ENCODE measurements around the gene DPF3. TPM values are rescaled to one million over a fixed set of nuclear protein-coding genes. Genes with fewer than 3 reads are reported as not detected.

Gene DPF3
- total and polyA plus RNA-seq, 7 donors = 2.3 to 25.3 (median 19.4) TPM

GRCh38 chr14:72881543-72881942 is 12.4 kb downstream of the DPF3 start:
- no peak for TF ChIP-seq CTCF (IDR thresholded peaks at IDR 0.05)
- no peak for DNase-seq
- Histone ChIP-seq H3K36me3 (ENCODE audit: insufficient read depth in 1 of 2, low read depth in 1 of 2) (no peaks in the 10 kb centered on the region), H3K4me3 (no peak overlapping the region), H3K27ac (no peak overlapping the region), H3K9me3 (no peaks in the 10 kb centered on the region), H3K4me1 (peaks cover 31% of the 10 kb centered on the region), H3K27me3 (ENCODE audit: insufficient read depth in 3 of 3, low read length in 2 of 3) (no peaks in the 10 kb centered on the region)
- WGBS, 3 donors = 62 to 75% (median 70%) methylated on average over 2 of the region's 2 CpGs
- intact Hi-C loops (cut with DNase I) = no loop called here
- no peak for ATAC-seq

DNA sequence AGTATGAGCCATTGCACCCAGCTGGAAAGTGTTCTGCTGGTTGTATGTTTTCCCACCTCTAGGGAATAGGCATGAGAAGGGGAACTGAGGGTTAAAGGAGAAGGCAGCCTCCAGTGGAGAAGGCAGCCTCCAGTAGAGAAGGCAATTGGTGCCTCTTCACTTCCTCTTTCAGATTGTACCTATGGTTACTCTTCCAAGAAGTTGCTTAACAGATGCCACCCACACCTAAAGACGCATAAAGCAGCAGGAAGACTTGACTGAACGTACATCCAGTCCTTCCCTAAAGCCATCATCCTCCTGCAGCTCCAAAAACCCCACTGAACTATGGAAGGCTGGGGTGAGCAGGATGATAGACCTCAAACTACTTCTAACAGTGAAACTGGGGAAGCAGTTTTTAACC is 13.1 kb downstream of the DPF3 start:
- intact Hi-C loops (cut with DNase I) = no loop called here
- DNase-seq (no peak), ATAC-seq (no peak)
- Histone ChIP-seq H3K27me3 (ENCODE audit: insufficient read depth in 3 of 3, low read length in 2 of 3) (no peaks in the 10 kb centered on the region), H3K4me3 (no peak overlapping the region), H3K27ac (no peak overlapping the region), H3K9me3 (no peaks in the 10 kb centered on the region), H3K36me3 (ENCODE audit: insufficient read depth in 1 of 2, low read depth in 1 of 2) (no peaks in the 10 kb centered on the region), H3K4me1 (peaks cover 31% of the 10 kb centered on the region)
- no peak for TF ChIP-seq CTCF (IDR thresholded peaks at IDR 0.05)
- WGBS, 3 donors = 73 to 83% (median 78%) methylated on average over 2 of the region's 2 CpGs

- no peaks in the 10 kb centered on the region for H3K9me3 ChIP-seq
- no peak overlapping the region for H3K27ac ChIP-seq
- WGBS, 3 donors = 63 to 77% (median 64%) methylated on average over 2 of the region's 2 CpGs
- intact Hi-C loops (cut with DNase I) = no loop called here
- TF ChIP-seq CTCF (IDR thresholded peaks at IDR 0.05) = no peak
- H3K4me3 ChIP-seq = no peak overlapping the region
- ATAC-seq (no peak), DNase-seq (no peak)
- no peaks in the 10 kb centered on the region for H3K27me3 ChIP-seq (ENCODE audit: insufficient read depth in 3 of 3, low read length in 2 of 3)
- H3K36me3 ChIP-seq (ENCODE audit: insufficient read depth in 1 of 2, low read depth in 1 of 2) = no peaks in the 10 kb centered on the region
- peaks cover 31% of the 10 kb centered on the region for H3K4me1 ChIP-seq
These were observed 13.7 kb downstream of the DPF3 start for GRCh38 chr14:72880164-72880563.

DNA sequence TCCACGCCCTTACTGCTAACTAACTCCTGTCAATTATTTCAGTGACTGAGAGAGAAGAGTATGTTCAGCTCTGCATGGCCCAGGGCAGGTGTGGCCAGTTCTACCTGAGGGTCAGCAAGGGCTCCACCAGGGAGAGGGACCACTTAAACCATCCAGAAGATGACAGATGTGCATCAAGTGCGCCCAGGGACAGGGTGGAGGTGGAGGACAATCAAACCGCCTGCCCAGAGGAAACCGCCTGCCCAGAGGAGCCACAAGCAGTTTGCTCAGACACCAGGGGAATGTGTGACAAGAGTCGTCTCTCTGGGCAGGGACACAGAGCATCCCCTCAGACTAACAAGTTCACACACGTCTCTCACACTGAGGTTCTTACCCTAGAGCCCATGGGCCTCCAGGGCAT is 14.5 kb downstream of the DPF3 start:
- Histone ChIP-seq H3K9me3 (no peaks in the 10 kb centered on the region), H3K36me3 (ENCODE audit: insufficient read depth in 1 of 2, low read depth in 1 of 2) (no peaks in the 10 kb centered on the region), H3K4me1 (peaks cover 30% of the 10 kb centered on the region), H3K27ac (no peak overlapping the region), H3K4me3 (no peak overlapping the region), H3K27me3 (ENCODE audit: insufficient read depth in 3 of 3, low read length in 2 of 3) (no peaks in the 10 kb centered on the region)
- DNase-seq = no peak
- ATAC-seq = no peak
- 81 to 89% (median 83%) methylated on average over 6 of the region's 6 CpGs for WGBS, 3 donors
- intact Hi-C loops (cut with DNase I) = no loop called here
- no peak for TF ChIP-seq CTCF (IDR thresholded peaks at IDR 0.05)

GRCh38 chr14:72878746-72879145 is 15.2 kb downstream of the DPF3 start:
- ATAC-seq (no peak), DNase-seq (no peak)
- no peak overlapping the region for H3K27ac ChIP-seq
- no peak overlapping the region for H3K4me3 ChIP-seq
- no peaks in the 10 kb centered on the region for H3K9me3 ChIP-seq
- WGBS, 3 donors = 66 to 76% (median 70%) methylated on average over 5 of the region's 5 CpGs
- no peaks in the 10 kb centered on the region for H3K27me3 ChIP-seq (ENCODE audit: insufficient read depth in 3 of 3, low read length in 2 of 3)
- peaks cover 24% of the 10 kb centered on the region for H3K4me1 ChIP-seq
- H3K36me3 ChIP-seq (ENCODE audit: insufficient read depth in 1 of 2, low read depth in 1 of 2) = no peaks in the 10 kb centered on the region
- intact Hi-C loops (cut with DNase I) = no loop called here
- TF ChIP-seq CTCF (IDR thresholded peaks at IDR 0.05) = no peak
